NCI-H510A treated with DMSO at 0.1 percent for 48 hours (cell line): ENCODE data around the gene CALCOCO1.
A peak's percentile ranks its signal among the peaks of the same experiment; 100 is the strongest.
"Not testable (repeated sequence)": the region's sequence is repeated elsewhere in the genome, so short reads cannot be mapped to it uniquely, and the experiment has no call there.

ENCODE experiments used
- DNase-seq: peaks from one replicate; lab custom pipeline; 2025; lab: John Stamatoyannopoulos, UW

The CALCOCO1 gene

DNA sequence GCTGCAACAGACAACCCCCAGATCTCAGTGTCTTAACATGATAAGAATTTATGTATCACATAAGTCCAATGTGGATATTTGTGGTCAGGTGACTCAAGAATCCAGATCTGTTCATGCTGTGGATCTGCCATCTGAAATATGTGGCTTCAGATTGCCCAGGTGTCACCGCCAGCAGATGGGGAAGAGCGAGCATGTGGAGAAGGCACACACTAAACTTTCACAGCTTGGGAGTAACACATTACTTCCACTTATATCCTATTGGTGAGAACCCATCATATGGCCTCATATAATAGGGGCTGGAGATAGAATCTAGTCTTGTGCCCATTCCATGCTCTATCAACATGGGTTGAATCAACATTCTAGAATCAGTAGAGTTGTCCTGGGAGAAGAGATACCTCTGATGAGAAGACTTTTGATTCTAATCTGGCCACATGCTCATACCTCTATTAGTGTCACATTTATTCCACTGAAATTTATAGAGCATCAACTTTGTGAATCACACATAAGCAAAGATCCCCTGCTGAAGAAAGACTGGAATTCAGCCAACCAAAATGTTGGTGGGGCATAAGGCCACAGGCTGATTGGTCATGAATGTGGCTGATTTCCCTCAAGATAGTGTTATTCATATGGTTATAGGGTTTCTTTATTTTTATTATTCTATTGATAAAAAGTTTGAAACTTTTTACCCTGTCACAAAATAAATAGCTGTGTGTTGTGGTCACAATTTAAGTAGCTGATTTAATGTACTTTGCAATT, 6.0 kb upstream of the CALCOCO1 start:
- no peak for DNase-seq

DNA sequence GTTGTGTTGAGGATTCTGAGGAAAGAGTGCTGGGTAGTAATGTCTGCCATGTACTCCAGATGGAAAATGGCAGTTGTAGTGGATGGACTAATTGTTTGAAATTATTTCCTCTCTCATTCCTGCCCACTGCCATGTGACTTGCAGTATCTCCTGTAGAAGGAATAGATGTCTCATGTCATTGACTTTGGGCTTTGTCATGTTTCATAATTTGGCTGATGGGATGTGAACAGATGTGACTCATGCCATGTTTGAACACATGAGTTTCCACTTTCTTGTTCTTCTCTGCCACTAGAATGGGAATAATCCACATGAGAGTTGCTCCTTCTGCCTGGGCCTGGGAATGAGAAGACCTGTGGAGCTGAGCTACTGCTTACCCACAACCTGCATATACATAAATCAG, 2.4 kb upstream of the CALCOCO1 start:
- no peak for DNase-seq

DNA sequence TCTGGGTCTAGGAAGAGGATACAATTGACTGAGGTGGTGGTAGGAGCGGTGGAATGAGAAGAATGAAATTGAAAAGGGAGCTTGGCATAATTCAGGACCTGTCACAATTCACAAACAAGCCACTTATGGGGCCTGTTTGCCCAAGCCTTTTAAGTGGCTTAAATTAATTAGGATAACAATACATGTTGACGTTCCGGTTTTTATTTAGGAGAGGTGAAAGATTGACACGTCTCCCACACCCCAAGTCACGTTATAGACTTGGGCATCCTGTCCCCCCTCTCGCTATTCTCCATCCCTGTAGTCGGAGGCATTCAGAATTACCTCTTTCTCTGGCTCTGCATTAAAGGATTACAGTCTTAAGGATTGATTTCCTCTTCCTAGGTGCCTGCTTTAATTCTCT, 954 bp upstream of the CALCOCO1 start:
- no peak for DNase-seq

GRCh38 chr12:53726946-53727309, 324 bp downstream of the CALCOCO1 start:
- DNase-seq = no peak

DNA sequence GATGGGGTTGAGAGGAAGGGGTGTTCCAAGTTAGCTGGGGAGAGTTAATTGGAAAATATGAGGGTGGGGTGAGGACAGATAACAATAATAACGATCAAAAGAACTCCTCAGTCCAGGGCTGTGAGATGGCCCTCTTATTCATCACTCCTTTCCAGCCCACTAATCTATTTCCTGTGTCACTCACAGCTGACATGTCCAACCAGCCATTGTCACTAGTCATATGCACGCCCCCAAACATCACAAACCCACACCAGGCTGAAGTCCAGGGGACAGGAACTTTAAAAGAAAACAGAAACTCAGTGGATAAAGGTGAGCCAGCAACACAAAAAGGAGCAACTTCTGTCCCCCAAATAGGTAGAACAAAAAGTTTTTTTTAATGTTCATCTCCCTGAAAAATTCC, 911 bp downstream of the CALCOCO1 start:
- no peak for DNase-seq

DNA sequence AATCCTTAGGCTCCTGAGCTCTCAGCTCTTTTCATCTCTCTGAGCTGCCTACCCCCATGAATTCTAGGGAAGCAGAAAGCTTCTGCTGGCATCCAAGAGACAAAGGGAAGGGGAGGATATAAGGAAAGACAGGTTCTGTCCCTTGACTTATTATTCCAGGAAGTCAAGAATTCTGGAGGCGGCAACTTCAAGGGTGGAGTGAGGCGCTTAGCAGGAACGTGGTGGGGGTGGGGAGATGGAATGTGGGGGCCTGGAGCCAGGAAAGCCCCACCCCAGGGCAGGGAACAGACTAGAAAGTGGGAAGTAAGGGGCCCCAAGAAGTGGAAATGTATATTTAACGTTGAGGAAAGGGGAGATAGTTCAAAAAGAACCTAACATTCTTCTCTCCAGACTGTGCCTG, 1.4 kb downstream of the CALCOCO1 start:
- DNase-seq = no peak

DNA sequence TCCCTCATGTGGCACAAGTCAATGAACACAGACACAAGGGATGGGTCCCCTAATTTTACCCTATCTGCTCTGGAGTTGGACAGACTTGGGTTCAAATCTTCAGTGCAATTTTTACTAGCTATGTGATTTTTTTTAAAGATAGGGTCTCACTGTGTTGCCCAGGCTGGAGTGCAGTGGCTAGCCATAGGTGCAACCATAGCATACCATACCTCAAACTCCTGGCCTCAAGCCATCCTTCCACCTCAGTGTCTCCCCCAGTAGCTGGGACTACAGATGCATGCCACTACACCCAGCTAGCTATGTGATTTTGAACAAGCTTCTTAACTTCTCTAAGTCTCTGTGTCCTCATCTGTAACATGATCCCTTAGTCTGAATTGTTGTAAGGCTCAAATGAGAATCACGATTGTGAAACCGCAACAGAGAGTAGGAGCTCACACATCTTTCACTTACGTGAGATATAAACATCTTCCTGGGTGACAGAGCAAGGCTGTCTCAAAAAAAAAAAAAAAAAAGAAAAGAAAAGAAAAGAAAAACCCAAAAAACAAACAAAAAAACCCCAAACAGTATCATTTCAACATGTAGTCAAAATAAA, 4.7 kb downstream of the CALCOCO1 start:
- no peak for DNase-seq

- no peak for DNase-seq
Measured at GRCh38 chr12:53720946-53721345, 6.3 kb downstream of the CALCOCO1 start.

DNA sequence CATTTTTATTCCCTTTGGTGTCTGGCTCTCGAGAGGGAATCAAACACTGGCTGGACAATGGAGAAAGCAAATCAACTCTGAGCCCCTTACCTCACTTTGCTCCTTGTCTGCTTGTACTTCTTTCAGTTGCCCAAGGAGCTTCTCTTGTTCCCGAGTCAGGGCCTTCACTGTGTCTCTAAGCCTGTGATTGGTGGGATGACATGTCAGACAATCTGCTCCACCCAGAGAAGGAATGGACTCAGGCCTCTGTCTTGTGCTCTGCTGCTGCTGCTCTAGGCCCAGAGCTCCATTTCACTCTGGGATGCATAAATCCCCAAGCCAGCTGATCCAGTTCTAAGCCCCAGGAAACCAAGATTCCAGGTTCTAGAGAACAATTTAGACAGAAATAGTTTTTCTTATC, 7.6 kb downstream of the CALCOCO1 start:
- no peak for DNase-seq

- DNase-seq = not testable (repeated sequence)
Measured at GRCh38 chr12:53718567-53718966, 8.7 kb downstream of the CALCOCO1 start.

DNA sequence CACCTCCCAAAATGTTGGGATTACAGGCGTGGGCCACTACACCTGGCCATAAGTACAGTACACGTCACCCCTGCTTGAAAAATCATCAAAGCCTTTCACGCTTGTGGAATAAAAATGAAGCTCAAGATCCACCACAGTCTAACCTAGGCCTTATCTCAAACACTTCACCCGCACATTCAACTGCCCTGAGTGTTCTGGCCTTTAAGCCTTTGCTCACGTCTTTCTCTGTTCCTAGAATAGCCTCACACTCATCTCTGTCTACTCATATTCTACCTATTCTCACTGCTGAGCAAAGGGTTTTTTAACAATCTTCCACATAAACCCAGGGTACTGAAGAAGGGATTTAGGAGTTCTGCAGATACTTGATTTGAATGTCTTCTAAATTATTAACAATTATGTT, 9.9 kb downstream of the CALCOCO1 start:
- no peak for DNase-seq

DNA sequence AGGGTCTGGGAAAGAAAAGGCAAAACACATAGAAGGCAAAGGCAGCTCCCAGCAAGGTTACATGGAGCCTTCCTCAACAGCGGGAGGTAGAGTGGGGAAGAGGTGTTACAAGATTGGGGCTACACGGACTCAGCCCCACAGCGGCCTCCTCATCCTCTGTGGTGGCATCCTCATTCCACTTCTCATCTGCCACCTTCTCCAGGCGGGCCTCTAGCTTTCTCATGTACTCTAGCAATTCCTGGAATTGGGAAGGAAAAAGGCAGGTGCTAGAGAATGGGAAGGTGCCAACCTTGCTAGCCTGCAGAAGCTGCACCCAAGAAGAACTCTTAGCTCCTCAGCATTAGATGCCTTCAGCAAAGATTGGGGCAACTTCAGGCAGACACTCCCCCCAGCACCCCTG, 13.2 kb downstream of the CALCOCO1 start:
- DNase-seq = no peak

DNA sequence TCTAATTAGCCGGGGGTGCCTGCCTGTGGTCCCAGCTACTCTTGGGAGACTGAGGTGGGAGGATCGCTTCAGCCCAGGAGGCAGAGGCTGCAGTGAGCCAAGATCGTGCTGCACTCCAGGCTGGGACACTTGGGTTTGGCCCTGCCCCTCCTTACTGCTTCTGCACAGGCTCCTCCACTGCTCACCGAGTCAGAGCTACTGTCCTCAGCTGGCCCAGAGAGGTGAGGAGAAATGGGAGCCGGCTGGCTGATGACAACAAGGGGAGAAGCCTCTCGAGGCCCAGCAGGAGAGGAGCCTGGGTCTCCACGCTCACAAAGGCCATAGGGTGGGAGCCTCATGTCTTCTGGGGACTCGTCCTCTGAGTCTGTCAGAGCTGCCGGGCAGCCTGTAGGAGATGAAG, 13.7 kb downstream of the CALCOCO1 start:
- DNase-seq = no peak

- DNase-seq = no peak
Measured at GRCh38 chr12:53712059-53712643, 15.1 kb downstream of the CALCOCO1 start.

- DNase-seq = no peak
Measured at GRCh38 chr12:53710091-53710490, 17.2 kb downstream of the CALCOCO1 start.

DNA sequence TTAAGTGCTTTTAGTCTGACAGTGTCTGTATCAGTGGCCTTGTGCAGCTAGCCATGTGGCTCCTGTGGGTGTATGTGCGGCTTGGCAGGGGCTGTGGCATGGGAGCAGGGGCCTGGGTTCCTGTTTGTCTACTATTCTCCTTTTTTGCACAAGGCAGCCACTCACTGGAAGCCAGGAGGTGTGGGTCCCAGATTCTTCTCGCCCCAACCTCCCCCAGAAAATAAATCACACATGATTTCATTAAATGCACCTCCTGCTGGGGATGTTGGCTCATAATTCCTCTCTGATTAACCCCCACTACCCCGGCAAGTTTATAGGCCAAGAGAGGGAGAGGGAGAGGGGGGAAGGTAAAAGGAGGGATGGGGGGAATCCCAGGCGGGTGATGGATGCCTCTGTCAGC, 17.6 kb downstream of the CALCOCO1 start:
- no peak for DNase-seq

DNA sequence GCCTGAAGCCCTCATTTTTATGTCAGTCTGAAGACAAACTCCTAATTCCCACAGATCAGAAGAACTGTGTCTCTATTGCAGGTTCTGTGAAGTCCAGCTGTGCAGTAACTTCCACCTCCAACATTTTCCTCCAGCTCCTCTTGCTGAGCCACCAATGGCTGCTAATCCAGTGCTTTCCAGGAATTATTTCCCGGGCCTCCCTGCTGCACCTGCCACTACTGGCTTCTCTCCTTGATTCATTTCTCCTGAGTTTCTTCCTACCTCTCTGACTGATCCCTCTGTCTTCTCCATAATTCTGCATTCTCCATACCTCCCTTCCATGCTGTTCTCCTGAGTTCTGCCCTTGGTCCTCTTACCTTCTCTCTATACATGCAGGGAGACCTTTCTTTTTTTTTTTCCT, 21.2 kb downstream of the CALCOCO1 start:
- DNase-seq = no peak

- no peak for DNase-seq
Measured at GRCh38 chr12:53703756-53704155, 23.5 kb downstream of the CALCOCO1 start.

DNA sequence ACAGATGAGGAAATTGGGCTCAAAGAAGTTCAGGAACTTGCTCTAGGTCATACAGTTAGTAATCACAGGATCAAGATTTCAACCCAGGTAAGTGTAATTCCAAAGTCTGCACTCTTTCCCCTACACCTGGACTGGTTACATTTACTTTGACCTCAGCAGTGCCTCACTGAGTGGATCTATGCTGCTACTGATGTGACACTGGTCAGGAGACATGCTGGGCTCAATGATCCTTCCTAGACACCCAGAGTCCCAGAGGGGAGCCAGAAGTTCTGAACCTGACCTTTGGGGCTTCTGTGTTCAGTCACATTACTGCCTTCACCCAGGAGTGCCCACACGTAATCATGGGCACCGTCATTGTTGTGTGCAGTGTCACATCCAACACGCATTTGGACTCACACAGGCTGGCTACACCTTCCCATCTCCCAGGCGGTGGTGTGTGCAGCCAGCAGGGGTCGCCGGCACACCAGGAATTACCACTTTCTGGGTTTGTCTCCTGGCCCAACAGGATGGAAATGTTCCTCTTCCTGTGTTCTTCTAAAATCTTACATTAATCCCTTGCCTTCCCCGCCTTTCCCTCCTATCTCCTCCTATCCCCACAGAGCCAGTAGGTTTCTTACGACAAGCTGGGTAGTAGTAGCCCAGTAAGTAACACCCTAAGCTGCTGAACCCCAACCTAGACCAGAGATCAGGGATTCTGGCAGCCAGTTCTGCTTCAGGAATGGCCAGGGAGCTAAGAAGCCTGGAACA, 25.6 kb downstream of the CALCOCO1 start:
- peak; percentile 48 for DNase-seq

DNA sequence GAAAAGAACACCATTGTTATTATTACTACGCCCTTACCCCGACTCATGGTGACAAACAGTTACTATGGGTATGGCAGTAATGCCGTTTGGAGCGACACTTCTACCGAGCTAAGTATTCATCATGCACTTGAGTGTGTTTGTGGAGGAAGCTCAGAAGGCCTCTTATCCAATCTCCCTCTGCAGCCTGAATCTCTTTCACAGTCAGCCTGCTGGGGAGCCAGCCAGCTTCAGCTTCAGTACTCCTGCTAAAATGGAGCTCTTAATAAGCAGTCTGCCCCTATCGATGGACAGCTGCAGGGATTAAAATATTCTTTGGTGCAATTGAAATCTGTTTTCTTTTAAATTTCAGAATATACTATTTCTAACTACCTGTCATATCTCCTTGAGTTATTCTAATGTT, 26.7 kb downstream of the CALCOCO1 start:
- no peak for DNase-seq

- DNase-seq = no peak
Measured at GRCh38 chr12:53699678-53700025, 27.6 kb downstream of the CALCOCO1 start.

- no peak for DNase-seq
Measured at GRCh38 chr12:53698948-53699677, 28.1 kb downstream of the CALCOCO1 start.
